ENCODE results near the gene KLHL10.

The KLHL10 gene

GRCh38 chr17:41813699-41814124, 23.9 kb upstream of the KLHL10 start:
- Histone ChIP-seq H3K9ac (no peak overlapping the region), H3K4me3 (no peak overlapping the region), H3K4me1 (peaks cover 48% of the 10 kb centered on the region), H3K36me3 (peaks cover 6% of the 10 kb centered on the region; the same call in 1 of the 2 replicates), H3K9me3 (no peaks in the 10 kb centered on the region), H3K4me2 (peak overlapping the region; percentile 98), H3K27me3 (no peaks in the 10 kb centered on the region), H4K20me1 (no peaks in the 10 kb centered on the region), H3K27ac (no peak overlapping the region)
- no peak for TF ChIP-seq Cebpa-rat (IDR thresholded peaks at IDR 0.05)

GRCh38 chr17:41814195-41814594, 23.4 kb upstream of the KLHL10 start:
- Histone ChIP-seq H4K20me1 (no peaks in the 10 kb centered on the region), H3K9ac (no peak overlapping the region), H3K27me3 (no peaks in the 10 kb centered on the region), H3K4me2 (peak overlapping the region; percentile 98), H3K36me3 (0 out of 2 replicates have a peak, but pooled peaks cover 4% of the 10 kb centered on the region), H3K27ac (no peak overlapping the region), H3K9me3 (no peaks in the 10 kb centered on the region), H3K4me1 (peaks cover 48% of the 10 kb centered on the region), H3K4me3 (no peak overlapping the region)
- no peak for TF ChIP-seq Cebpa-rat (IDR thresholded peaks at IDR 0.05)

GRCh38 chr17:41816637-41817320, 20.8 kb upstream of the KLHL10 start:
- Histone ChIP-seq H3K9me3 (no peaks in the 10 kb centered on the region), H3K36me3 (no peaks in the 10 kb centered on the region), H3K4me2 (no peak overlapping the region), H3K27ac (no peak overlapping the region), H3K9ac (no peak overlapping the region), H4K20me1 (no peaks in the 10 kb centered on the region), H3K4me3 (no peak overlapping the region), H3K4me1 (peaks cover 27% of the 10 kb centered on the region), H3K27me3 (no peaks in the 10 kb centered on the region)
- TF ChIP-seq Cebpa-rat (IDR thresholded peaks at IDR 0.05), result no peak

- peaks cover 15% of the 10 kb centered on the region for H3K4me1 ChIP-seq
- no peaks in the 10 kb centered on the region for H3K27me3 ChIP-seq
- H4K20me1 ChIP-seq, result no peaks in the 10 kb centered on the region
- H3K9me3 ChIP-seq, result no peaks in the 10 kb centered on the region
- H3K4me2 ChIP-seq, result no peak overlapping the region
- H3K9ac ChIP-seq, result no peak overlapping the region
- no peaks in the 10 kb centered on the region for H3K36me3 ChIP-seq
- no peak overlapping the region for H3K27ac ChIP-seq
- TF ChIP-seq Cebpa-rat (IDR thresholded peaks at IDR 0.05), result no peak
- H3K4me3 ChIP-seq, result no peak overlapping the region
Observed at GRCh38 chr17:41818024-41818423, 19.6 kb upstream of the KLHL10 start.

- Histone ChIP-seq H4K20me1 (no peaks in the 10 kb centered on the region), H3K27ac (no peak overlapping the region), H3K27me3 (no peaks in the 10 kb centered on the region), H3K9ac (no peak overlapping the region), H3K36me3 (peaks cover 36% of the 10 kb centered on the region), H3K4me2 (no peak overlapping the region), H3K4me3 (no peak overlapping the region), H3K9me3 (no peaks in the 10 kb centered on the region), H3K4me1 (no peaks in the 10 kb centered on the region)
- TF ChIP-seq Cebpa-rat (IDR thresholded peaks at IDR 0.05), result no peak
Observed at GRCh38 chr17:41821776-41822175, 15.8 kb upstream of the KLHL10 start.

GRCh38 chr17:41822216-41823140, 15.1 kb upstream of the KLHL10 start:
- no peaks in the 10 kb centered on the region for H3K27me3 ChIP-seq
- no peaks in the 10 kb centered on the region for H3K4me1 ChIP-seq
- H3K4me2 ChIP-seq, result no peak overlapping the region
- no peak for TF ChIP-seq Cebpa-rat (IDR thresholded peaks at IDR 0.05)
- no peak overlapping the region for H3K4me3 ChIP-seq
- peaks cover 43% of the 10 kb centered on the region for H3K36me3 ChIP-seq
- no peaks in the 10 kb centered on the region for H4K20me1 ChIP-seq
- H3K27ac ChIP-seq, result no peak overlapping the region
- no peak overlapping the region for H3K9ac ChIP-seq
- H3K9me3 ChIP-seq, result no peaks in the 10 kb centered on the region

- no peak for TF ChIP-seq Cebpa-rat (IDR thresholded peaks at IDR 0.05)
- Histone ChIP-seq H3K9me3 (no peaks in the 10 kb centered on the region), H4K20me1 (no peaks in the 10 kb centered on the region), H3K27ac (no peak overlapping the region), H3K4me2 (no peak overlapping the region), H3K4me3 (no peak overlapping the region), H3K4me1 (no peaks in the 10 kb centered on the region), H3K36me3 (peaks cover 49% of the 10 kb centered on the region), H3K9ac (no peak overlapping the region), H3K27me3 (no peaks in the 10 kb centered on the region)
Observed at GRCh38 chr17:41823141-41823524, 14.5 kb upstream of the KLHL10 start.

- Histone ChIP-seq H3K4me2 (no peak overlapping the region), H4K20me1 (no peaks in the 10 kb centered on the region), H3K27me3 (no peaks in the 10 kb centered on the region), H3K4me1 (no peaks in the 10 kb centered on the region), H3K36me3 (peaks cover 54% of the 10 kb centered on the region), H3K9ac (no peak overlapping the region), H3K9me3 (no peaks in the 10 kb centered on the region), H3K27ac (no peak overlapping the region), H3K4me3 (no peak overlapping the region)
- no peak for TF ChIP-seq Cebpa-rat (IDR thresholded peaks at IDR 0.05)
Observed at GRCh38 chr17:41823580-41823979, 14.0 kb upstream of the KLHL10 start.

- no peaks in the 10 kb centered on the region for H4K20me1 ChIP-seq
- H3K36me3 ChIP-seq, result peaks cover 59% of the 10 kb centered on the region
- H3K4me1 ChIP-seq, result no peaks in the 10 kb centered on the region
- H3K4me3 ChIP-seq, result no peak overlapping the region
- H3K9me3 ChIP-seq, result no peaks in the 10 kb centered on the region
- H3K4me2 ChIP-seq, result no peak overlapping the region
- H3K27me3 ChIP-seq, result no peaks in the 10 kb centered on the region
- no peak overlapping the region for H3K9ac ChIP-seq
- TF ChIP-seq Cebpa-rat (IDR thresholded peaks at IDR 0.05), result no peak
- no peak overlapping the region for H3K27ac ChIP-seq
Observed at GRCh38 chr17:41824086-41824485, 13.5 kb upstream of the KLHL10 start.
